Measurements from ENCODE around the gene KCTD14. TPM values are rescaled to one million over a fixed set of nuclear protein-coding genes. Genes with fewer than 3 reads are reported as not detected.
"Not testable (repeated sequence)": the region's sequence is repeated elsewhere in the genome, so short reads cannot be mapped to it uniquely, and the experiment has no call there.

KCTD14 gene
- total RNA-seq, 1 experiment from 2014 or later = 12.6 TPM

DNA sequence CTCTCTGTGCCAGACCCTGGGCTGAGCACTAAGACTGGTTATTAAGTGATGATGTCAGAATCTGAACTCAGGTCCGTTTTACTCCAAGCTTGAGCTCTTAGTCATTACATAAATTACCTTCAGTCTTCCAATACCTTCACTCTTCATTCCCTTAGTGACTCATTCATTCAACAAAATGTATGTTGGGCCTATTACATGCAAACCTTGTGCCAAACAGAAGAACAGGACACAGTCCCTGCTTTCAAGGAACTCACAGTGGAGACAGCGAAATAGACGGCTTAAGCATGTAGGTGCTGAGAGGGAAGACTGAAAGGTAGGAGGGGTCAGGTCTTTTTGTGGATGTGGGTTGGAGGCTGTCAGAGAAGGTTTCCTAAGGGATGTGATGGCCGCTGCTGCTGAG, 3.3 kb downstream of the KCTD14 start (continued):
- TF ChIP-seq, protein P1, sequence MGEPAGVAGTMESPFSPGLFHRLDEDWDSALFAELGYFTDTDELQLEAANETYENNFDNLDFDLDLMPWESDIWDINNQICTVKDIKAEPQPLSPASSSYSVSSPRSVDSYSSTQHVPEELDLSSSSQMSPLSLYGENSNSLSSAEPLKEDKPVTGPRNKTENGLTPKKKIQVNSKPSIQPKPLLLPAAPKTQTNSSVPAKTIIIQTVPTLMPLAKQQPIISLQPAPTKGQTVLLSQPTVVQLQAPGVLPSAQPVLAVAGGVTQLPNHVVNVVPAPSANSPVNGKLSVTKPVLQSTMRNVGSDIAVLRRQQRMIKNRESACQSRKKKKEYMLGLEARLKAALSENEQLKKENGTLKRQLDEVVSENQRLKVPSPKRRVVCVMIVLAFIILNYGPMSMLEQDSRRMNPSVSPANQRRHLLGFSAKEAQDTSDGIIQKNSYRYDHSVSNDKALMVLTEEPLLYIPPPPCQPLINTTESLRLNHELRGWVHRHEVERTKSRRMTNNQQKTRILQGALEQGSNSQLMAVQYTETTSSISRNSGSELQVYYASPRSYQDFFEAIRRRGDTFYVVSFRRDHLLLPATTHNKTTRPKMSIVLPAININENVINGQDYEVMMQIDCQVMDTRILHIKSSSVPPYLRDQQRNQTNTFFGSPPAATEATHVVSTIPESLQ (CRISPR knock-in tag; IDR thresholded peaks at IDR 0.05) = no peak
- no peak for TF ChIP-seq ZNF121 (CRISPR knock-in tag; IDR thresholded peaks at IDR 0.05)
- no peak for TF ChIP-seq IRF2 (CRISPR knock-in tag; IDR thresholded peaks at IDR 0.05; ENCODE audit: borderline replicate concordance, low read depth)
- no peak for TF ChIP-seq SMAD3 (CRISPR knock-in tag; IDR thresholded peaks at IDR 0.05; ENCODE audit: borderline replicate concordance)

DNA sequence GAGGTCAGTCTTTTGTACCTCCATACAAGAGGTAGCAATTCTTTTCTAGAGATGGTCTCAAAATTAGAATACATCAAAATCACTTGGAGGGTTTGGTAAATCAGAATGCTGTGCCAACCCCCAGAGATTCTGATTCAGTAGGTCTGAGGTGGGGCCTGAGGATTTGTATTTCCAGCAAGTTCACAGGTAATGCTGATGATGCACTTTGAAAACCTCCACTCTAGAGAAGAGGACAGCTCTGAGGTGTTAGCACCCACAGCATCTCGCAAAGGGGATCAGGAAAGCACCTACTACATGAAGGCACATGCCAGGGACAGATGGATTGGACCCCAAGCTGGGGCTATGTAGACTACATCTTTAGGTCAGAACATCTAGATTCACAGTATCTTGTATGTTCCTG, 7.2 kb downstream of the KCTD14 start:
- ATAC-seq (no peak), DNase-seq (ENCODE audit: low spot score) (no peak)
- CTCF ChIA-PET = no interaction called here
- POLR2A ChIA-PET = no interaction called here
- no peak overlapping the region for H3K4me3 Mint-ChIP-seq
- H3K27me3 Mint-ChIP-seq (ENCODE audit: low read depth) = no peaks in the 10 kb centered on the region; the same call in 1 of the 2 replicates
- TF ChIP-seq, protein P2, sequence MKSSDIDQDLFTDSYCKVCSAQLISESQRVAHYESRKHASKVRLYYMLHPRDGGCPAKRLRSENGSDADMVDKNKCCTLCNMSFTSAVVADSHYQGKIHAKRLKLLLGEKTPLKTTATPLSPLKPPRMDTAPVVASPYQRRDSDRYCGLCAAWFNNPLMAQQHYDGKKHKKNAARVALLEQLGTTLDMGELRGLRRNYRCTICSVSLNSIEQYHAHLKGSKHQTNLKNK (CRISPR knock-in tag; IDR thresholded peaks at IDR 0.05) = no peak
- TF ChIP-seq, protein P3, sequence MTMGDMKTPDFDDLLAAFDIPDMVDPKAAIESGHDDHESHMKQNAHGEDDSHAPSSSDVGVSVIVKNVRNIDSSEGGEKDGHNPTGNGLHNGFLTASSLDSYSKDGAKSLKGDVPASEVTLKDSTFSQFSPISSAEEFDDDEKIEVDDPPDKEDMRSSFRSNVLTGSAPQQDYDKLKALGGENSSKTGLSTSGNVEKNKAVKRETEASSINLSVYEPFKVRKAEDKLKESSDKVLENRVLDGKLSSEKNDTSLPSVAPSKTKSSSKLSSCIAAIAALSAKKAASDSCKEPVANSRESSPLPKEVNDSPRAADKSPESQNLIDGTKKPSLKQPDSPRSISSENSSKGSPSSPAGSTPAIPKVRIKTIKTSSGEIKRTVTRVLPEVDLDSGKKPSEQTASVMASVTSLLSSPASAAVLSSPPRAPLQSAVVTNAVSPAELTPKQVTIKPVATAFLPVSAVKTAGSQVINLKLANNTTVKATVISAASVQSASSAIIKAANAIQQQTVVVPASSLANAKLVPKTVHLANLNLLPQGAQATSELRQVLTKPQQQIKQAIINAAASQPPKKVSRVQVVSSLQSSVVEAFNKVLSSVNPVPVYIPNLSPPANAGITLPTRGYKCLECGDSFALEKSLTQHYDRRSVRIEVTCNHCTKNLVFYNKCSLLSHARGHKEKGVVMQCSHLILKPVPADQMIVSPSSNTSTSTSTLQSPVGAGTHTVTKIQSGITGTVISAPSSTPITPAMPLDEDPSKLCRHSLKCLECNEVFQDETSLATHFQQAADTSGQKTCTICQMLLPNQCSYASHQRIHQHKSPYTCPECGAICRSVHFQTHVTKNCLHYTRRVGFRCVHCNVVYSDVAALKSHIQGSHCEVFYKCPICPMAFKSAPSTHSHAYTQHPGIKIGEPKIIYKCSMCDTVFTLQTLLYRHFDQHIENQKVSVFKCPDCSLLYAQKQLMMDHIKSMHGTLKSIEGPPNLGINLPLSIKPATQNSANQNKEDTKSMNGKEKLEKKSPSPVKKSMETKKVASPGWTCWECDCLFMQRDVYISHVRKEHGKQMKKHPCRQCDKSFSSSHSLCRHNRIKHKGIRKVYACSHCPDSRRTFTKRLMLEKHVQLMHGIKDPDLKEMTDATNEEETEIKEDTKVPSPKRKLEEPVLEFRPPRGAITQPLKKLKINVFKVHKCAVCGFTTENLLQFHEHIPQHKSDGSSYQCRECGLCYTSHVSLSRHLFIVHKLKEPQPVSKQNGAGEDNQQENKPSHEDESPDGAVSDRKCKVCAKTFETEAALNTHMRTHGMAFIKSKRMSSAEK (CRISPR knock-in tag; IDR thresholded peaks at IDR 0.05; ENCODE audit: borderline replicate concordance) = no peak
- TF ChIP-seq FOXK1 (CRISPR knock-in tag; IDR thresholded peaks at IDR 0.05) (no peak), ZNF423 (CRISPR knock-in tag; IDR thresholded peaks at IDR 0.05) (no peak)
- TF ChIP-seq, protein P4, sequence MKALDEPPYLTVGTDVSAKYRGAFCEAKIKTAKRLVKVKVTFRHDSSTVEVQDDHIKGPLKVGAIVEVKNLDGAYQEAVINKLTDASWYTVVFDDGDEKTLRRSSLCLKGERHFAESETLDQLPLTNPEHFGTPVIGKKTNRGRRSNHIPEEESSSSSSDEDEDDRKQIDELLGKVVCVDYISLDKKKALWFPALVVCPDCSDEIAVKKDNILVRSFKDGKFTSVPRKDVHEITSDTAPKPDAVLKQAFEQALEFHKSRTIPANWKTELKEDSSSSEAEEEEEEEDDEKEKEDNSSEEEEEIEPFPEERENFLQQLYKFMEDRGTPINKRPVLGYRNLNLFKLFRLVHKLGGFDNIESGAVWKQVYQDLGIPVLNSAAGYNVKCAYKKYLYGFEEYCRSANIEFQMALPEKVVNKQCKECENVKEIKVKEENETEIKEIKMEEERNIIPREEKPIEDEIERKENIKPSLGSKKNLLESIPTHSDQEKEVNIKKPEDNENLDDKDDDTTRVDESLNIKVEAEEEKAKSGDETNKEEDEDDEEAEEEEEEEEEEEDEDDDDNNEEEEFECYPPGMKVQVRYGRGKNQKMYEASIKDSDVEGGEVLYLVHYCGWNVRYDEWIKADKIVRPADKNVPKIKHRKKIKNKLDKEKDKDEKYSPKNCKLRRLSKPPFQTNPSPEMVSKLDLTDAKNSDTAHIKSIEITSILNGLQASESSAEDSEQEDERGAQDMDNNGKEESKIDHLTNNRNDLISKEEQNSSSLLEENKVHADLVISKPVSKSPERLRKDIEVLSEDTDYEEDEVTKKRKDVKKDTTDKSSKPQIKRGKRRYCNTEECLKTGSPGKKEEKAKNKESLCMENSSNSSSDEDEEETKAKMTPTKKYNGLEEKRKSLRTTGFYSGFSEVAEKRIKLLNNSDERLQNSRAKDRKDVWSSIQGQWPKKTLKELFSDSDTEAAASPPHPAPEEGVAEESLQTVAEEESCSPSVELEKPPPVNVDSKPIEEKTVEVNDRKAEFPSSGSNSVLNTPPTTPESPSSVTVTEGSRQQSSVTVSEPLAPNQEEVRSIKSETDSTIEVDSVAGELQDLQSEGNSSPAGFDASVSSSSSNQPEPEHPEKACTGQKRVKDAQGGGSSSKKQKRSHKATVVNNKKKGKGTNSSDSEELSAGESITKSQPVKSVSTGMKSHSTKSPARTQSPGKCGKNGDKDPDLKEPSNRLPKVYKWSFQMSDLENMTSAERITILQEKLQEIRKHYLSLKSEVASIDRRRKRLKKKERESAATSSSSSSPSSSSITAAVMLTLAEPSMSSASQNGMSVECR (CRISPR knock-in tag; IDR thresholded peaks at IDR 0.05; ENCODE audit: borderline replicate concordance) = no peak
- peaks cover 9% of the 10 kb centered on the region for H3K4me1 Mint-ChIP-seq
- peaks cover 16% of the 10 kb centered on the region; the same call in 1 of the 2 replicates for H3K36me3 Mint-ChIP-seq
- H3K9me3 Mint-ChIP-seq = no peaks in the 10 kb centered on the region
- no peak overlapping the region for H3K27ac Mint-ChIP-seq

DNA sequence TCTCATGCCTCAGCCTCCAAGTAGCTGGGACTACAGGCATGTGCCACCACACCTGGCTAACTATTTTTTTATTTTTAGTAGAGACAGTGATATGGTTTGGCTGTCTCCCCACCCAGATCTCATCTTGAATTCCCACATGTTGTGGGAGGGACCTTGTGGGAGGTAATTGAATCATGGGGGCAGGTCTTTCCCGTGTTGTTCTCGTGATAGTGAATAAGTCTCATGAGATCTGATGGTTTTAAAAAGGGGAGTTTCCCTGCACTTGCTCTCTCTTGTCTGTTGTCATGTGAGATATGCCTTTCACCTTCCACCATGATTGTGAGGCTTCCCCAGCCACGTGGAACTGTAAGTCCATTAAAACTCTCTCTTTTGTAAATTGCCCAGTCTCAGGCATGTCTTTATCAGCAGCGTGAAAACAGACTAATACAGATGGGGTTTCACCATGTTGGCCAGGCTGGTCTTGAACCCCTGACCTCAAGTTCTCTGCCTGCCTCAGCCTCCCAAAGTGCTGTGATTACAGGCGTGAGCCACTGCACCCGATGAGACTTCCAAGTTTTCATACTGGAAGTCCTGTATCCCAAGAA, 8.0 kb downstream of the KCTD14 start:
- H3K4me3 Mint-ChIP-seq; DNase-seq (ENCODE audit: low spot score); H3K27ac Mint-ChIP-seq; CTCF ChIA-PET; H3K9me3 Mint-ChIP-seq; H3K27me3 Mint-ChIP-seq (ENCODE audit: low read depth); POLR2A ChIA-PET; ATAC-seq; H3K4me1 Mint-ChIP-seq: not testable (repeated sequence)
- H3K36me3 Mint-ChIP-seq = peaks cover 16% of the 10 kb centered on the region; the same call in 1 of the 2 replicates

All from WTC11 (cell line).